ENCODE results near the gene KISS1R.

Gene KISS1R

DNA sequence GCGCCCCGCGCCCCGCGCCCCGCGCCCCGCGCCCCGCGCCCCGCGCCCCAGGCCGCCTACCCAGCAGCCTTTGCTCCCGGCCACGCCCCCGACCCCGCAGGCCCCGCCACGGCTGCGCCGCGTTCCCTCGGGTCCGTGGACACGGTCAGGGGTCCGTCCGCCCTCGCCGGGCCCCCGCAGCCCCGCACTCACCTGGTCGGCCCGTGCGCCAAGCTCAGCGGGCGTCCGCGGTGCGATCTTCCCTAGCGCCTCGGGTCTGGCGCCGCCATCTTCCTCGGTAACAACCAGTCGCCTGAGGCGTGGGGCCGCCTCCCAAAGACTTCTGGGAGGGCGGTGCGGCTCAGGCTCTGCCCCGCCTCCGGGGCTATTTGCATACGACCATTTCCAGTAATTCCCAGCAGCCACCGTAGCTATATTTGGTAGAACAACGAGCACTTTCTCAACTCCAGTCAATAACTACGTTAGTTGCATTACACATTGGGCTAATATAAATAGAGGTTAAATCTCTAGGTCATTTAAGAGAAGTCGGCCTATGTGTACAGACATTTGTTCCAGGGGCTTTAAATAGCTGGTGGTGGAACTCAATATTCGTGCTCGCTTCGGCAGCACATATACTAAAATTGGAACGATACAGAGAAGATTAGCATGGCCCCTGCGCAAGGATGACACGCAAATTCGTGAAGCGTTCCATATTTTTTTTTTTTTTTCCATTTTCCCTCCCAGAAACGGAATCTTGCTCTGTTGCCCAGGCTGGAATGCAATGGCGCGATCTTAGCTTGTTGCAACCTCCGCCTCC is 24.0 kb upstream of the KISS1R start, which contains the start of the genes MED16 and RNU6-9:
TSS of gene MED16 (minus strand) at position 294 of the 796 bp plus-strand sequence. CDS start 2,056 bp downstream, outside the sequence.
TSS of gene RNU6-9 (plus strand) at position 591 of the 796 bp plus-strand sequence.
- no peak for TF ChIP-seq EZH2phosphoT487 (IDR thresholded peaks at IDR 0.05; ENCODE audit: borderline replicate concordance)
- TF ChIP-seq, protein P1, sequence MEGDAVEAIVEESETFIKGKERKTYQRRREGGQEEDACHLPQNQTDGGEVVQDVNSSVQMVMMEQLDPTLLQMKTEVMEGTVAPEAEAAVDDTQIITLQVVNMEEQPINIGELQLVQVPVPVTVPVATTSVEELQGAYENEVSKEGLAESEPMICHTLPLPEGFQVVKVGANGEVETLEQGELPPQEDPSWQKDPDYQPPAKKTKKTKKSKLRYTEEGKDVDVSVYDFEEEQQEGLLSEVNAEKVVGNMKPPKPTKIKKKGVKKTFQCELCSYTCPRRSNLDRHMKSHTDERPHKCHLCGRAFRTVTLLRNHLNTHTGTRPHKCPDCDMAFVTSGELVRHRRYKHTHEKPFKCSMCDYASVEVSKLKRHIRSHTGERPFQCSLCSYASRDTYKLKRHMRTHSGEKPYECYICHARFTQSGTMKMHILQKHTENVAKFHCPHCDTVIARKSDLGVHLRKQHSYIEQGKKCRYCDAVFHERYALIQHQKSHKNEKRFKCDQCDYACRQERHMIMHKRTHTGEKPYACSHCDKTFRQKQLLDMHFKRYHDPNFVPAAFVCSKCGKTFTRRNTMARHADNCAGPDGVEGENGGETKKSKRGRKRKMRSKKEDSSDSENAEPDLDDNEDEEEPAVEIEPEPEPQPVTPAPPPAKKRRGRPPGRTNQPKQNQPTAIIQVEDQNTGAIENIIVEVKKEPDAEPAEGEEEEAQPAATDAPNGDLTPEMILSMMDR (conservative IDR thresholded peaks at IDR 0.05; ENCODE audit: low read length) = no peak
- H2AFZ ChIP-seq (ENCODE audit: low read length) = peak within 1 kb of the TSS; percentile 89
- peak within 1 kb of the TSS; percentile 83 for H3K4me3 ChIP-seq (ENCODE audit: low read length, poor library complexity, severe bottlenecking)
- H3K36me3 ChIP-seq (ENCODE audit: insufficient read depth, low read length) = peaks cover 2% of the 10 kb centered on the region; the same call in 1 of the 2 replicates
- H3K27me3 ChIP-seq (ENCODE audit: insufficient read depth, low read length, poor library complexity, severe bottlenecking) = no peaks in the 10 kb centered on the region
- H3K4me2 ChIP-seq (ENCODE audit: low read depth, low read length, poor library complexity, severe bottlenecking) = peak within 1 kb of the TSS; percentile 98
- H3K9ac ChIP-seq (ENCODE audit: low read depth, low read length, poor library complexity, severe bottlenecking) = peak within 1 kb of the TSS; percentile 82
- no peaks in the 10 kb centered on the region for H3K9me3 ChIP-seq (ENCODE audit: insufficient read depth, low read depth, low read length)
- H3K9me2 ChIP-seq (replicated peaks; ENCODE audit: low read depth, low read length) = no peaks in the 10 kb centered on the region
- H4K20me1 ChIP-seq (ENCODE audit: insufficient read depth, low read length, poor library complexity, severe bottlenecking) = peaks cover 3% of the 10 kb centered on the region
- H3F3A ChIP-seq (ENCODE audit: low read depth) = no peaks in the 10 kb centered on the region
- H3K79me2 ChIP-seq (ENCODE audit: insufficient read depth, low read length) = peaks cover 14% of the 10 kb centered on the region; the same call in 1 of the 2 replicates
- H3K4me1 ChIP-seq (ENCODE audit: insufficient read depth, low read length, poor library complexity, severe bottlenecking) = no peaks in the 10 kb centered on the region

DNA sequence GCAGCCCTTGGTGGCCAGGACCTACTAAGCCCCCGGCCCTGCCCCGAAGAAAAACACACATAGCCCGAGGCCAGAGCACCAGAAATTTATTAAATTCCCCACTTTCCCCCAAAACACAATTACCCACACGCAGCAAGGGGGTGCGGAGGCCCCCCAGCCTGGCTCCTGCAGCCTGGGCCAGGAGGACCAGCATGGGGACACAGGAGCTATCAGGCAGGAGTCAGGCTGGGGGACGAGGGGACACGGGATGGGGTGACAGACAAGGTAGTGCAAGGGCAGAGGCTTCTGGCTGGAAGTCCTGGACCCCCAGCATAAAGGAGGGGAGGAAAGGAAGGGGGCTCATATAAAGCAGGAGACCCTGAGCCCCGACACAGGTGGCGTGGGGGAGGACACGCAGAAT is 20.7 kb upstream of the KISS1R start:
- Histone ChIP-seq H3K9ac (ENCODE audit: low read depth, low read length, poor library complexity, severe bottlenecking) (no peak overlapping the region), H3K79me2 (ENCODE audit: insufficient read depth, low read length) (peaks cover 9% of the 10 kb centered on the region; the same call in 1 of the 2 replicates)
- TF ChIP-seq, protein P1 (conservative IDR thresholded peaks at IDR 0.05; ENCODE audit: low read length) = no peak
- no peak for TF ChIP-seq EZH2phosphoT487 (IDR thresholded peaks at IDR 0.05; ENCODE audit: borderline replicate concordance)

DNA sequence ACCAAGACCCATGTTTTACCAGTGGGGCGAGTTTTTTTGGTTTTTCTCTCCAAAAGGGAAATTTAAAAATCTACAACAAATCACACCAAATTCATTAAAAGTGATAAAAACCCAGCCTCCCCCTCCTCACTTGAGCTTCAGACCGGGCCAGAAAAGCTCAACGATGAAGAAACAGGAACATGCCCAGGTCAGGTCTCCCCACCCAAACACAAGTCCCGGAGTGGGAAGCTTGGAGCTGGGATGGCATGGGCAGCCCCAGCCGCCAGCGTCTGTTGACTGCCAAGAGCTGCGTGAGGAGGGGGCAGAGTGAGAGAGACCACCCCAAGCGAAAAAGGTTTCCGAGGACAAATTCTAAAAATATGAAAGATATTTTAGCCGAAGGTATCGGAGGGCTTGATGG is 20.1 kb upstream of the KISS1R start:
- no peak overlapping the region for H3K4me3 ChIP-seq (ENCODE audit: low read length, poor library complexity, severe bottlenecking)
- peaks cover 6% of the 10 kb centered on the region; the same call in 1 of the 2 replicates for H3K79me2 ChIP-seq (ENCODE audit: insufficient read depth, low read length)
- H4K20me1 ChIP-seq (ENCODE audit: insufficient read depth, low read length, poor library complexity, severe bottlenecking) = peaks cover 6% of the 10 kb centered on the region
- H2AFZ ChIP-seq (ENCODE audit: low read length) = no peak overlapping the region
- no peaks in the 10 kb centered on the region for H3F3A ChIP-seq (ENCODE audit: low read depth)
- H3K9me3 ChIP-seq (ENCODE audit: insufficient read depth, low read depth, low read length) = no peaks in the 10 kb centered on the region
- TF ChIP-seq, protein P1 (conservative IDR thresholded peaks at IDR 0.05; ENCODE audit: low read length) = no peak
- no peak for TF ChIP-seq EZH2phosphoT487 (IDR thresholded peaks at IDR 0.05; ENCODE audit: borderline replicate concordance)
- no peak overlapping the region for H3K4me2 ChIP-seq (ENCODE audit: low read depth, low read length, poor library complexity, severe bottlenecking)
- no peak overlapping the region for H3K9ac ChIP-seq (ENCODE audit: low read depth, low read length, poor library complexity, severe bottlenecking)
- H3K9me2 ChIP-seq (replicated peaks; ENCODE audit: low read depth, low read length) = no peaks in the 10 kb centered on the region
- H3K4me1 ChIP-seq (ENCODE audit: insufficient read depth, low read length, poor library complexity, severe bottlenecking) = no peaks in the 10 kb centered on the region
- no peaks in the 10 kb centered on the region for H3K27me3 ChIP-seq (ENCODE audit: insufficient read depth, low read length, poor library complexity, severe bottlenecking)
- H3K36me3 ChIP-seq (ENCODE audit: insufficient read depth, low read length) = no peaks in the 10 kb centered on the region

More for the DNA sequence above, 20.7 kb upstream of the KISS1R start:
- H3F3A ChIP-seq (ENCODE audit: low read depth) = no peaks in the 10 kb centered on the region
- H3K36me3 ChIP-seq (ENCODE audit: insufficient read depth, low read length) = no peaks in the 10 kb centered on the region
- no peak overlapping the region for H3K4me2 ChIP-seq (ENCODE audit: low read depth, low read length, poor library complexity, severe bottlenecking)
- H3K4me1 ChIP-seq (ENCODE audit: insufficient read depth, low read length, poor library complexity, severe bottlenecking) = no peaks in the 10 kb centered on the region
- no peaks in the 10 kb centered on the region for H3K9me3 ChIP-seq (ENCODE audit: insufficient read depth, low read depth, low read length)
- peaks cover 4% of the 10 kb centered on the region for H4K20me1 ChIP-seq (ENCODE audit: insufficient read depth, low read length, poor library complexity, severe bottlenecking)
- H3K9me2 ChIP-seq (replicated peaks; ENCODE audit: low read depth, low read length) = no peaks in the 10 kb centered on the region
- no peak overlapping the region for H2AFZ ChIP-seq (ENCODE audit: low read length)
- H3K27me3 ChIP-seq (ENCODE audit: insufficient read depth, low read length, poor library complexity, severe bottlenecking) = no peaks in the 10 kb centered on the region
- no peak overlapping the region for H3K4me3 ChIP-seq (ENCODE audit: low read length, poor library complexity, severe bottlenecking)
